ENCODE results near the gene TBL3.

The TBL3 gene

GRCh38 chr16:2022723-2023091 lies 50.9 kb downstream of the TBL3 start:
- Histone ChIP-seq H3K36me3 (ENCODE audit: control insufficient read depth, insufficient read depth, low read length) (no peaks in the 10 kb centered on the region), H3K27me3 (ENCODE audit: control insufficient read depth, insufficient read depth, low read length) (peaks cover 20% of the 10 kb centered on the region), H3K27ac (ENCODE audit: low read length) (no peak overlapping the region), H3K4me1 (ENCODE audit: control insufficient read depth, insufficient read depth, low read length) (peaks cover 3% of the 10 kb centered on the region; the same call in 1 of the 2 replicates), H3K9me3 (ENCODE audit: control insufficient read depth, insufficient read depth, low read length) (no peaks in the 10 kb centered on the region), H3K4me3 (ENCODE audit: low read length) (peak overlapping the region; percentile 2; the same call in 1 of the 2 replicates)
- DNase-seq (ENCODE audit: low read depth, low spot score): no peak
- whole genome bisulfite sequencing (ENCODE audit: insufficient coverage, insufficient read length): no CpG with 5 or more reads among the region's 14 CpGs

- no peaks in the 10 kb centered on the region for H3K36me3 ChIP-seq (ENCODE audit: control insufficient read depth, insufficient read depth, low read length)
- H3K9me3 ChIP-seq (ENCODE audit: control insufficient read depth, insufficient read depth, low read length): no peaks in the 10 kb centered on the region
- H3K4me3 ChIP-seq (ENCODE audit: low read length): peak overlapping the region; percentile 41; the same call in 1 of the 2 replicates
- peak; percentile 91 for DNase-seq (ENCODE audit: low read depth, low spot score)
- H3K27ac ChIP-seq (ENCODE audit: low read length): no peak overlapping the region
- peaks cover 3% of the 10 kb centered on the region; the same call in 1 of the 2 replicates for H3K4me1 ChIP-seq (ENCODE audit: control insufficient read depth, insufficient read depth, low read length)
- peaks cover 20% of the 10 kb centered on the region for H3K27me3 ChIP-seq (ENCODE audit: control insufficient read depth, insufficient read depth, low read length)
- WGBS (ENCODE audit: insufficient coverage, insufficient read length): no CpG with 5 or more reads among the region's 53 CpGs
These were observed 51.5 kb downstream of the TBL3 start for GRCh38 chr16:2023092-2024031.

- no peak overlapping the region for H3K4me3 ChIP-seq (ENCODE audit: low read length)
- WGBS (ENCODE audit: insufficient coverage, insufficient read length): no CpG with 5 or more reads among the region's 12 CpGs
- H3K27me3 ChIP-seq (ENCODE audit: control insufficient read depth, insufficient read depth, low read length): peaks cover 18% of the 10 kb centered on the region
- H3K36me3 ChIP-seq (ENCODE audit: control insufficient read depth, insufficient read depth, low read length): no peaks in the 10 kb centered on the region
- H3K9me3 ChIP-seq (ENCODE audit: control insufficient read depth, insufficient read depth, low read length): no peaks in the 10 kb centered on the region
- no peak overlapping the region for H3K27ac ChIP-seq (ENCODE audit: low read length)
- peaks cover 3% of the 10 kb centered on the region; the same call in 1 of the 2 replicates for H3K4me1 ChIP-seq (ENCODE audit: control insufficient read depth, insufficient read depth, low read length)
- DNase-seq (ENCODE audit: low read depth, low spot score): no peak
These were observed 52.2 kb downstream of the TBL3 start for GRCh38 chr16:2024032-2024420.

- Histone ChIP-seq H3K9me3 (ENCODE audit: control insufficient read depth, insufficient read depth, low read length) (no peaks in the 10 kb centered on the region), H3K27ac (ENCODE audit: low read length) (no peak overlapping the region), H3K4me1 (ENCODE audit: control insufficient read depth, insufficient read depth, low read length) (peaks cover 5% of the 10 kb centered on the region), H3K27me3 (ENCODE audit: control insufficient read depth, insufficient read depth, low read length) (peaks cover 9% of the 10 kb centered on the region), H3K36me3 (ENCODE audit: control insufficient read depth, insufficient read depth, low read length) (no peaks in the 10 kb centered on the region), H3K4me3 (ENCODE audit: low read length) (no peak overlapping the region)
- no CpG with 5 or more reads among the region's 14 CpGs for WGBS (ENCODE audit: insufficient coverage, insufficient read length)
- no peak for DNase-seq (ENCODE audit: low read depth, low spot score)
These were observed 53.4 kb downstream of the TBL3 start for GRCh38 chr16:2025251-2025650.

- peaks cover 5% of the 10 kb centered on the region for H3K4me1 ChIP-seq (ENCODE audit: control insufficient read depth, insufficient read depth, low read length)
- WGBS (ENCODE audit: insufficient coverage, insufficient read length): no CpG with 5 or more reads among the region's 16 CpGs
- H3K27ac ChIP-seq (ENCODE audit: low read length): no peak overlapping the region
- H3K36me3 ChIP-seq (ENCODE audit: control insufficient read depth, insufficient read depth, low read length): no peaks in the 10 kb centered on the region
- no peak overlapping the region for H3K4me3 ChIP-seq (ENCODE audit: low read length)
- H3K9me3 ChIP-seq (ENCODE audit: control insufficient read depth, insufficient read depth, low read length): no peaks in the 10 kb centered on the region
- peaks cover 5% of the 10 kb centered on the region; the same call in 1 of the 2 replicates for H3K27me3 ChIP-seq (ENCODE audit: control insufficient read depth, insufficient read depth, low read length)
- DNase-seq (ENCODE audit: low read depth, low spot score): no peak
These were observed 54.1 kb downstream of the TBL3 start for GRCh38 chr16:2025878-2026460.

GRCh38 chr16:2026461-2027023 lies 54.7 kb downstream of the TBL3 start, which contains the start of gene NHERF2:
Gene NHERF2 (plus strand): TSS chr16:2026902. CDS start chr16:2027006, 104 bp downstream.
- no peaks in the 10 kb centered on the region for H3K36me3 ChIP-seq (ENCODE audit: control insufficient read depth, insufficient read depth, low read length)
- peaks cover 5% of the 10 kb centered on the region for H3K4me1 ChIP-seq (ENCODE audit: control insufficient read depth, insufficient read depth, low read length)
- no CpG with 5 or more reads among the region's 59 CpGs for WGBS (ENCODE audit: insufficient coverage, insufficient read length)
- H3K27ac ChIP-seq (ENCODE audit: low read length): no peak within 1 kb of the TSS
- peaks cover 3% of the 10 kb centered on the region; the same call in 1 of the 2 replicates for H3K27me3 ChIP-seq (ENCODE audit: control insufficient read depth, insufficient read depth, low read length)
- DNase-seq (ENCODE audit: low read depth, low spot score): no peak
- H3K4me3 ChIP-seq (ENCODE audit: low read length): peak within 1 kb of the TSS; percentile 48; the same call in 1 of the 2 replicates
- H3K9me3 ChIP-seq (ENCODE audit: control insufficient read depth, insufficient read depth, low read length): no peaks in the 10 kb centered on the region

GRCh38 chr16:2027024-2028010 lies 55.5 kb downstream of the TBL3 start:
- peak overlapping the region; percentile 48; the same call in 1 of the 2 replicates for H3K4me3 ChIP-seq (ENCODE audit: low read length)
- H3K27me3 ChIP-seq (ENCODE audit: control insufficient read depth, insufficient read depth, low read length): peaks cover 3% of the 10 kb centered on the region; the same call in 1 of the 2 replicates
- H3K9me3 ChIP-seq (ENCODE audit: control insufficient read depth, insufficient read depth, low read length): no peaks in the 10 kb centered on the region
- no peaks in the 10 kb centered on the region for H3K36me3 ChIP-seq (ENCODE audit: control insufficient read depth, insufficient read depth, low read length)
- no peak overlapping the region for H3K27ac ChIP-seq (ENCODE audit: low read length)
- peaks cover 5% of the 10 kb centered on the region for H3K4me1 ChIP-seq (ENCODE audit: control insufficient read depth, insufficient read depth, low read length)
- no CpG with 5 or more reads among the region's 76 CpGs for WGBS (ENCODE audit: insufficient coverage, insufficient read length)
- no peak for DNase-seq (ENCODE audit: low read depth, low spot score)

GRCh38 chr16:2028146-2028545 lies 56.3 kb downstream of the TBL3 start:
- Histone ChIP-seq H3K9me3 (ENCODE audit: control insufficient read depth, insufficient read depth, low read length) (no peaks in the 10 kb centered on the region), H3K4me3 (ENCODE audit: low read length) (no peak overlapping the region), H3K27ac (ENCODE audit: low read length) (no peak overlapping the region), H3K27me3 (ENCODE audit: control insufficient read depth, insufficient read depth, low read length) (peaks cover 3% of the 10 kb centered on the region; the same call in 1 of the 2 replicates), H3K36me3 (ENCODE audit: control insufficient read depth, insufficient read depth, low read length) (no peaks in the 10 kb centered on the region), H3K4me1 (ENCODE audit: control insufficient read depth, insufficient read depth, low read length) (peaks cover 5% of the 10 kb centered on the region)
- DNase-seq (ENCODE audit: low read depth, low spot score): no peak
- no CpG with 5 or more reads among the region's 3 CpGs for WGBS (ENCODE audit: insufficient coverage, insufficient read length)

GRCh38 chr16:2028620-2029220 lies 56.9 kb downstream of the TBL3 start:
- Histone ChIP-seq H3K27ac (ENCODE audit: low read length) (no peak overlapping the region), H3K4me1 (ENCODE audit: control insufficient read depth, insufficient read depth, low read length) (peaks cover 5% of the 10 kb centered on the region), H3K4me3 (ENCODE audit: low read length) (no peak overlapping the region), H3K27me3 (ENCODE audit: control insufficient read depth, insufficient read depth, low read length) (peaks cover 3% of the 10 kb centered on the region; the same call in 1 of the 2 replicates), H3K36me3 (ENCODE audit: control insufficient read depth, insufficient read depth, low read length) (no peaks in the 10 kb centered on the region), H3K9me3 (ENCODE audit: control insufficient read depth, insufficient read depth, low read length) (no peaks in the 10 kb centered on the region)
- DNase-seq (ENCODE audit: low read depth, low spot score): no peak
- no CpG with 5 or more reads among the region's 18 CpGs for WGBS (ENCODE audit: insufficient coverage, insufficient read length)
